IMR-90 (cell line): Measurements from ENCODE around the gene HS3ST5. TPM values are rescaled to one million over a fixed set of nuclear protein-coding genes. Genes with fewer than 3 reads are reported as not detected.

Source experiments
- ATAC-seq: fragments of 200-7000 bp; cut with Tn5 transposase; 2 replicates; pipeline ENCODE4 v1.9.1; 2020; ENCODE audit warnings: low read depth, mild to moderate bottlenecking, moderate library complexity
- BruUV-seq: library from RNA; stranded (reverse); fragments of 400-500 nt; replicated peaks from 2 replicates; lab custom pipeline; 2021; lab: Mats Ljungman, UMichigan
- CTCF ChIA-PET: fragments of 300-600 bp; formaldehyde crosslinking; extraction: SDS; loops from one replicate; lab custom pipeline; 2021; ENCODE audit warnings: antibody characterized with exemption; lab: Yijun Ruan, JAX
- POLR2A ChIA-PET: fragments of 300-600 bp; sonication (Branson Sonifier 250); formaldehyde crosslinking; loops from one replicate; lab custom pipeline; 2022; ENCODE audit warnings: antibody characterized with exemption; ENCODE audit not compliant: unreplicated experiment; lab: Charles Lee
- DNase-seq: peaks from one replicate; pipeline ENCODE4 v3.0.0; 2013
- H2AFZ ChIP-seq: replicated peaks from 2 replicates; pipeline ENCODE3; 2013; ENCODE audit warnings: low read length, mild to moderate bottlenecking; ENCODE audit not compliant: poor library complexity
- H2AK5ac ChIP-seq: 2 replicates; pipeline ENCODE4 v1.6.1; 2013; ENCODE audit warnings: low read depth, low read length, inconsistent platforms
- H2AK9ac ChIP-seq: replicated peaks from 2 replicates; pipeline ENCODE3; 2013; ENCODE audit warnings: mild to moderate bottlenecking, low read depth, low read length, moderate library complexity; ENCODE audit not compliant: poor library complexity
- H2BK120ac ChIP-seq: 2 replicates; pipeline ENCODE4 v1.6.1; 2013; ENCODE audit warnings: low read depth, low read length, inconsistent platforms
- H2BK15ac ChIP-seq: 3 replicates; pipeline ENCODE4 v1.6.1; 2013; ENCODE audit warnings: low read depth, low read length, inconsistent platforms
- H2BK20ac ChIP-seq: 2 replicates; pipeline ENCODE4 v1.6.1; 2013; ENCODE audit warnings: low read depth, mild to moderate bottlenecking, inconsistent platforms, low read length, moderate library complexity
- H2BK5ac ChIP-seq: 2 replicates; pipeline ENCODE4 v1.6.1; 2013; ENCODE audit warnings: mild to moderate bottlenecking, low read depth, low read length, inconsistent platforms; ENCODE audit not compliant: poor library complexity, severe bottlenecking
- H3K14ac ChIP-seq: replicated peaks from 2 replicates; pipeline ENCODE4 v1.6.1; 2013; ENCODE audit warnings: low read depth, low read length, inconsistent platforms
- H3K18ac ChIP-seq: 2 replicates; pipeline ENCODE4 v1.6.1; 2013; ENCODE audit warnings: low read depth, low read length, control low read depth
- H3K23ac ChIP-seq: 2 replicates; pipeline ENCODE4 v1.6.1; 2013; ENCODE audit warnings: low read depth, low read length, inconsistent platforms
- H3K27ac ChIP-seq: 2 replicates; pipeline ENCODE4 v1.5.1; 2013; ENCODE audit warnings: mild to moderate bottlenecking, control low read depth, low read length; ENCODE audit not compliant: insufficient read depth
- H3K27me3 ChIP-seq: 2 replicates; pipeline ENCODE4 v1.6.1; 2013; ENCODE audit warnings: low read length; ENCODE audit not compliant: control insufficient read depth, insufficient read depth
- H3K36me3 ChIP-seq: 2 replicates; pipeline ENCODE4 v1.6.1; 2013; ENCODE audit warnings: low read length, mixed read lengths; ENCODE audit not compliant: control insufficient read depth, insufficient read depth
- H3K4ac ChIP-seq: 2 replicates; pipeline ENCODE4 v1.6.1; 2013; ENCODE audit warnings: low read depth, low read length, inconsistent platforms
- H3K4me1 ChIP-seq: 2 replicates; pipeline ENCODE4 v1.6.1; 2013; ENCODE audit warnings: low read length, mixed read lengths; ENCODE audit not compliant: control insufficient read depth, insufficient read depth
- H3K4me2 ChIP-seq: 2 replicates; pipeline ENCODE4 v1.6.1; 2013; ENCODE audit warnings: low read depth, mild to moderate bottlenecking, control low read depth, low read length, moderate library complexity
- H3K4me3 ChIP-seq: 2 replicates; pipeline ENCODE4 v1.5.1; 2013; ENCODE audit warnings: low read depth, mild to moderate bottlenecking, control low read depth, low read length, moderate library complexity; ENCODE audit not compliant: insufficient read depth
- H3K56ac ChIP-seq: 2 replicates; pipeline ENCODE4 v1.6.1; 2013; ENCODE audit warnings: low read length, inconsistent platforms; ENCODE audit not compliant: insufficient read depth; ENCODE audit errors: extremely low read depth
- H3K79me1 ChIP-seq, 2 experiments: 2 replicates each; pipeline ENCODE4 v1.6.1; 2013; ENCODE audit warnings: low read length in 2 of 2, inconsistent platforms in 1 of 2, low read depth in 1 of 2
- H3K9ac ChIP-seq: 2 replicates; pipeline ENCODE4 v1.6.1; 2013; ENCODE audit warnings: low read depth, low read length, control low read depth
- H3K9me1 ChIP-seq: 2 replicates; pipeline ENCODE4 v1.6.1; 2013; ENCODE audit warnings: low read length, inconsistent platforms; ENCODE audit not compliant: insufficient read depth
- H3K9me3 ChIP-seq: 2 replicates; pipeline ENCODE4 v1.6.1; 2013; ENCODE audit warnings: low read length; ENCODE audit not compliant: control insufficient read depth, insufficient read depth
- H4K20me1 ChIP-seq: 2 replicates; pipeline ENCODE4 v1.6.1; 2013; ENCODE audit warnings: low read length, inconsistent platforms; ENCODE audit not compliant: insufficient read depth
- H4K5ac ChIP-seq: 2 replicates; pipeline ENCODE4 v1.6.1; 2013; ENCODE audit warnings: mild to moderate bottlenecking, low read depth, low read length, control low read depth
- H4K8ac ChIP-seq, 2 experiments: 2 replicates each; pipeline ENCODE4 v1.6.1; 2013; ENCODE audit warnings: low read depth in 2 of 2, low read length in 2 of 2, control low read depth in 1 of 2, inconsistent platforms in 1 of 2
- H4K91ac ChIP-seq: 2 replicates; pipeline ENCODE4 v1.6.1; 2013; ENCODE audit warnings: low read depth, low read length, inconsistent platforms; ENCODE audit not compliant: insufficient read depth
- BHLHE40 ChIP-seq: fragments of 150-350 bp; IDR thresholded peaks from 2 replicates; pipeline ENCODE4 v1.6.1; 2016; ENCODE audit warnings: mild to moderate bottlenecking, low read depth, low read length
- CEBPB ChIP-seq: IDR thresholded peaks from 2 replicates; pipeline ENCODE4 v1.6.1; 2012; ENCODE audit warnings: low read depth, low read length, improper control_type of control experiment
- CHD1 ChIP-seq: IDR thresholded peaks from 2 replicates; pipeline ENCODE4 v1.6.1; 2012; ENCODE audit warnings: low read depth, low read length, improper control_type of control experiment
- CTCF ChIP-seq: conservative IDR thresholded peaks from 2 replicates; pipeline ENCODE4 v1.5.1; 2012; ENCODE audit warnings: mild to moderate bottlenecking, low read depth, low read length, improper control_type of control experiment
- FOS ChIP-seq: fragments of 150-350 bp; IDR thresholded peaks from 2 replicates; pipeline ENCODE4 v1.6.1; 2016; ENCODE audit warnings: low read depth, low read length
- MAFK ChIP-seq: IDR thresholded peaks from 2 replicates; pipeline ENCODE4 v1.6.1; 2012; ENCODE audit warnings: low read depth, low read length, improper control_type of control experiment
- MAZ ChIP-seq: IDR thresholded peaks from 2 replicates; pipeline ENCODE4 v1.6.1; 2012; ENCODE audit warnings: low read depth, mild to moderate bottlenecking, low read length, improper control_type of control experiment, moderate library complexity, borderline replicate concordance
- MXI1 ChIP-seq: IDR thresholded peaks from 2 replicates; pipeline ENCODE4 v1.6.1; 2012; ENCODE audit warnings: low read depth, mild to moderate bottlenecking, low read length, moderate library complexity, borderline replicate concordance
- NFE2L2 ChIP-seq: fragments of 150-350 bp; IDR thresholded peaks from 2 replicates; pipeline ENCODE4 v1.6.1; 2016; ENCODE audit warnings: low read depth, mild to moderate bottlenecking, low read length
- POLR2A ChIP-seq: IDR thresholded peaks from 2 replicates; pipeline ENCODE4 v1.6.1; 2012; ENCODE audit warnings: mild to moderate bottlenecking, low read depth, low read length
- RAD21 ChIP-seq: IDR thresholded peaks from 2 replicates; pipeline ENCODE4 v1.6.1; 2012; ENCODE audit warnings: low read length, improper control_type of control experiment
- RCOR1 ChIP-seq: IDR thresholded peaks from 2 replicates; pipeline ENCODE4 v1.6.1; 2012; ENCODE audit warnings: mild to moderate bottlenecking, low read length, improper control_type of control experiment; ENCODE audit not compliant: insufficient replicate concordance
- RFX5 ChIP-seq: IDR thresholded peaks from 2 replicates; pipeline ENCODE4 v1.8.0; 2012; ENCODE audit warnings: low read depth, mild to moderate bottlenecking, low read length, moderate library complexity
- SMC3 ChIP-seq: fragments of 150-350 bp; IDR thresholded peaks from 2 replicates; pipeline ENCODE4 v1.6.1; 2016; ENCODE audit warnings: low read depth, mild to moderate bottlenecking, antibody characterized with exemption, low read length, moderate library complexity
- USF2 ChIP-seq: fragments of 150-350 bp; IDR thresholded peaks from 2 replicates; pipeline ENCODE4 v1.6.1; 2017; ENCODE audit warnings: mild to moderate bottlenecking, antibody characterized with exemption, low read length, low read depth
- WGBS, 2 experiments: methylation state at CpG; one replicate each; pipeline versions ENCODE4 v1.1.5 to v1.1.7; 2013; ENCODE audit warnings: missing lambda C conversion rate in 2 of 2; ENCODE audit not compliant: insufficient read length in 1 of 2; ENCODE audit errors: extremely low coverage in 2 of 2; 5-methylcytosine and 5-hydroxymethylcytosine counted together
- dilution Hi-C: fragments of 300-500 bp; cut with HindIII; formaldehyde crosslinking; loops from one replicate; pipeline ENCODE4 v1.14.3; 2018; ENCODE audit warnings: low sequenced_read_pairs; ENCODE audit not compliant: unreplicated experiment
- in situ Hi-C: fragments of 300-500 bp; cut with MboI; formaldehyde crosslinking; loops from 3 replicates; pipeline ENCODE4 v1.14.3; 2019; ENCODE audit warnings: low sequenced_read_pairs, inconsistent platforms, mixed read lengths
- intact Hi-C: fragments of 100-400 bp; cut with micrococcal nuclease; formaldehyde crosslinking; loops from 2 replicates; pipeline ENCODE4 v1.10.0; 2022
- polyA plus RNA-seq, 3 experiments: library from polyadenylated mRNA; depleted of rRNA; stranded (reverse); fragments of >200 nt; gene quantifications; 2 replicates each; pipeline ENCODE4 v1.2.3, GENCODE V29; 2012; ENCODE audit warnings: low replicate concordance in 1 of 3
- total RNA-seq: library from RNA; depleted of rRNA; stranded (reverse); fragments of >200 nt; gene quantifications from 2 replicates; pipeline ENCODE4 v1.2.3, GENCODE V29; 2012
- TF ChIP-seq, protein P1 (sequence below): fragments of 150-350 bp; IDR thresholded peaks from 2 replicates; pipeline ENCODE4 v1.6.1; 2016; ENCODE audit warnings: low read depth, mild to moderate bottlenecking, low read length, moderate library complexity, borderline replicate concordance

The HS3ST5 gene
- total and polyA plus RNA-seq, 2 of the 4 experiments (the other 2 are of a cell fraction) = not detected

DNA sequence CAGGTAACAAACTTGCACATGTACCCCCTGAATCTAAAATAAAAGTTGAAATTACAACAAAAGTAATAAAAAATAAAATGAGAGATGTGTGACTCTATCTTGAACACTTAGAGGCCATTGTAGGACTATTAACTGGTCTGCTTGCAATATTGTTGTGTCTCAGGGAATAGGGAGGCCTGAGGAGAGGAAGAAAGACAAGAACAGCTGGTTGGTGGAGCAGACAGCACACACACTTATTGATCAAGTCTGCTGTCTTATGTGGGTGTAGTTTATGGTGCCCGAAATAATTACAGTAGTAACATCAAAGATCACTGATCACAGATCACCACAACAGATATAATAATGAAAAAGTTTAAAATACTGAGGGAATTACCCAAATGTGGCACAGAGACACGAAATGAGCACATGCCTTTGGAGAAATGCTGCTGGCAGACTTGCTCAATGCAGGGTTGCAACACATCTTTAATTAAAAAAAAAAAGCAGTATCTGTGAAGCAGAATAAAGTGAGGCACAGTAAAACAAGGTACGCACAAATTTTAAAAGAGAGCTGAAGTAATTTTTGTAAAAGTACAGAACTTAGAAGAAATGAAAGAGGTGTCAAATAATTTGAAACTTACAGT lies 261.8 kb downstream of the HS3ST5 start:
- Histone ChIP-seq H2BK15ac (no peak overlapping the region), H3K14ac (no peak overlapping the region), H2BK20ac (no peak overlapping the region), H3K4me3 (no peak overlapping the region), H4K5ac (no peak overlapping the region), H3K56ac (no peak overlapping the region), H2BK120ac (no peak overlapping the region), H3K4me2 (no peak overlapping the region), H3K9me3 (no peaks in the 10 kb centered on the region; the same call in 1 of the 2 replicates), H4K20me1 (no peaks in the 10 kb centered on the region), H3K4me1 (no peaks in the 10 kb centered on the region), H3K18ac (no peak overlapping the region), H4K91ac (no peak overlapping the region), H3K79me1 (no peaks in the 10 kb centered on the region), H3K27me3 (no peaks in the 10 kb centered on the region; the same call in none of the 2 replicates), H2BK5ac (no peak overlapping the region), H4K8ac (no peak overlapping the region), H3K9ac (no peak overlapping the region), H3K4ac (no peak overlapping the region), H2AFZ (no peak overlapping the region), H3K9me1 (no peaks in the 10 kb centered on the region), H3K23ac (no peak overlapping the region), H3K27ac (no peak overlapping the region), H3K36me3 (no peaks in the 10 kb centered on the region), H2AK9ac (no peak overlapping the region), H2AK5ac (no peak overlapping the region)
- intact Hi-C loops (no loop called here), in situ Hi-C loops (no loop called here), dilution Hi-C loops (no loop called here)
- BruUV-seq = no TSS peak
- DNase-seq (no peak), ATAC-seq (no peak)
- ChIA-PET CTCF (interaction anchor here (0.6 kb wide), 2 partner anchors 97 to 145 kb away, joined by 4 read pairs; no protein-coding TSS in a partner anchor), POLR2A (no interaction called here)
- TF ChIP-seq POLR2A (no peak), NFE2L2 (no peak), BHLHE40 (no peak), RCOR1 (no peak), CTCF (no peak), USF2 (no peak), SMC3 (no peak), MXI1 (no peak), MAFK (no peak), RAD21 (no peak), MAZ (no peak), FOS (no peak), CEBPB (no peak), RFX5 (no peak), CHD1 (no peak)
- TF ChIP-seq, protein P1, sequence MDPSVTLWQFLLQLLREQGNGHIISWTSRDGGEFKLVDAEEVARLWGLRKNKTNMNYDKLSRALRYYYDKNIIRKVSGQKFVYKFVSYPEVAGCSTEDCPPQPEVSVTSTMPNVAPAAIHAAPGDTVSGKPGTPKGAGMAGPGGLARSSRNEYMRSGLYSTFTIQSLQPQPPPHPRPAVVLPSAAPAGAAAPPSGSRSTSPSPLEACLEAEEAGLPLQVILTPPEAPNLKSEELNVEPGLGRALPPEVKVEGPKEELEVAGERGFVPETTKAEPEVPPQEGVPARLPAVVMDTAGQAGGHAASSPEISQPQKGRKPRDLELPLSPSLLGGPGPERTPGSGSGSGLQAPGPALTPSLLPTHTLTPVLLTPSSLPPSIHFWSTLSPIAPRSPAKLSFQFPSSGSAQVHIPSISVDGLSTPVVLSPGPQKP = no peak
- no CpG with 5 or more reads among the region's 3 CpGs for WGBS, 2 experiments
